Adrenal gland (tissue), 5 donors: ENCODE measurements around the gene EVL.

Experiments used
- CTCF ChIP-seq, 6 experiments: fragments of 450-650 bp in 4 of 6; fragments of 200-600 bp in 2 of 6; sonication (generic) in 1 of 6; IDR thresholded peaks; 1 replicate in 5 of 6; 2 replicates in 1 of 6; pipeline versions ENCODE4 v1.5.1 to v1.8.0; 2016 to 2021; ENCODE audit warnings: antibody characterized with exemption in 6 of 6, mild to moderate bottlenecking in 2 of 6, moderate library complexity in 1 of 6
- POLR2A ChIP-seq, 2 donors: fragments of 450-650 bp; IDR thresholded peaks; one replicate each; pipeline ENCODE4 v1.6.1; 2017; ENCODE audit warnings: antibody characterized with exemption in 2 of 2, mild to moderate bottlenecking in 2 of 2, moderate library complexity in 1 of 2
- donor health status: DM: no; HTN: no; CAD: no.

GRCh38 chr14:100052819-100053218 is 12.4 kb upstream of the EVL start:
- TF ChIP-seq CTCF (IDR thresholded peaks at IDR 0.05) (no peak), POLR2A (IDR thresholded peaks at IDR 0.05) (no peak)
